BE2C (cell line): ENCODE results near the gene PPM1B. TPM values are rescaled to one million over a fixed set of nuclear protein-coding genes. Genes with fewer than 3 reads are reported as not detected.

Source experiments
- DNase-seq: peaks from one replicate; pipeline ENCODE4 v3.0.0-alpha.2; 2020
- H3K27me3 ChIP-seq: fragments of 250-450 bp; sonication (Bioruptor Pico); 2 replicates; pipeline ENCODE4 v1.5.1; 2020; ENCODE audit warnings: mild to moderate bottlenecking
- H3K36me3 ChIP-seq: fragments of 250-450 bp; sonication (Bioruptor Pico); 2 replicates; pipeline ENCODE4 v1.5.1; 2020; ENCODE audit warnings: mild to moderate bottlenecking
- H3K4me1 ChIP-seq: fragments of 250-450 bp; sonication (Bioruptor Pico); 2 replicates; pipeline ENCODE4 v1.5.1; 2020
- H3K4me3 ChIP-seq: 2 replicates; pipeline ENCODE4 v1.5.1; 2011; ENCODE audit warnings: low read depth, low read length
- H3K9me3 ChIP-seq: fragments of 250-450 bp; sonication (Bioruptor Pico); 2 replicates; pipeline ENCODE4 v1.5.1; 2020
- CTCF ChIP-seq: IDR thresholded peaks from 2 replicates; pipeline ENCODE4 v1.5.1; 2012; ENCODE audit warnings: mild to moderate bottlenecking, low read depth, low read length
- polyA plus RNA-seq: library from polyadenylated mRNA; unstranded; fragments of >200 nt; gene quantifications from one replicate; pipeline ENCODE4 v1.2.1, GENCODE V29; 2012; ENCODE audit warnings: low read depth, missing spikeins; ENCODE audit not compliant: insufficient read length, insufficient read depth

Gene PPM1B
- 42.0 TPM for polyA plus RNA-seq

- Histone ChIP-seq H3K36me3 (peaks cover 7% of the 10 kb centered on the region), H3K4me3 (peak within 1 kb of the TSS; percentile 88), H3K27me3 (no peaks in the 10 kb centered on the region), H3K9me3 (no peaks in the 10 kb centered on the region), H3K4me1 (no peaks in the 10 kb centered on the region)
- peak; percentile 100 for DNase-seq
- no peak for TF ChIP-seq CTCF
Measured at GRCh38 chr2:44168681-44169154, at the start of gene PPM1B. Gene PPM1B, plus strand, starts transcription at chr2:44168875. Its CDS starts 32,325 bp downstream, at chr2:44201200.

GRCh38 chr2:44119878-44120277 is 48.8 kb upstream of the PPM1B start:
- Histone ChIP-seq H3K36me3 (no peaks in the 10 kb centered on the region), H3K4me1 (no peaks in the 10 kb centered on the region), H3K4me3 (no peak overlapping the region), H3K27me3 (no peaks in the 10 kb centered on the region), H3K9me3 (no peaks in the 10 kb centered on the region)
- no peak for DNase-seq
- no peak for TF ChIP-seq CTCF

- Histone ChIP-seq H3K9me3 (no peaks in the 10 kb centered on the region), H3K27me3 (no peaks in the 10 kb centered on the region), H3K36me3 (no peaks in the 10 kb centered on the region), H3K4me3 (no peak overlapping the region), H3K4me1 (no peaks in the 10 kb centered on the region)
- TF ChIP-seq CTCF, result no peak
- no peak for DNase-seq
Measured at GRCh38 chr2:44120428-44120827, 48.2 kb upstream of the PPM1B start.

- Histone ChIP-seq H3K27me3 (no peaks in the 10 kb centered on the region), H3K36me3 (no peaks in the 10 kb centered on the region), H3K4me1 (no peaks in the 10 kb centered on the region), H3K4me3 (no peak overlapping the region), H3K9me3 (no peaks in the 10 kb centered on the region)
- no peak for DNase-seq
- TF ChIP-seq CTCF, result no peak
Measured at GRCh38 chr2:44121899-44122298, 46.8 kb upstream of the PPM1B start.

GRCh38 chr2:44124500-44124899 is 44.2 kb upstream of the PPM1B start:
- H3K4me3 ChIP-seq, result no peak overlapping the region
- DNase-seq, result no peak
- no peaks in the 10 kb centered on the region for H3K4me1 ChIP-seq
- no peaks in the 10 kb centered on the region for H3K9me3 ChIP-seq
- H3K36me3 ChIP-seq, result no peaks in the 10 kb centered on the region
- no peak for TF ChIP-seq CTCF
- H3K27me3 ChIP-seq, result no peaks in the 10 kb centered on the region

- DNase-seq, result no peak
- H3K4me3 ChIP-seq, result no peak overlapping the region
- no peak for TF ChIP-seq CTCF
Measured at GRCh38 chr2:44126106-44126797, 42.4 kb upstream of the PPM1B start.

More at GRCh38 chr2:44126106-44126797, 42.4 kb upstream of the PPM1B start:
- Histone ChIP-seq H3K36me3 (no peaks in the 10 kb centered on the region), H3K4me1 (no peaks in the 10 kb centered on the region), H3K9me3 (no peaks in the 10 kb centered on the region), H3K27me3 (no peaks in the 10 kb centered on the region)
